ENCODE measurements around the gene SH3RF3.
"Not testable (repeated sequence)": the region's sequence is repeated elsewhere in the genome, so short reads cannot be mapped to it uniquely, and the experiment has no call there.

The SH3RF3 gene

DNA sequence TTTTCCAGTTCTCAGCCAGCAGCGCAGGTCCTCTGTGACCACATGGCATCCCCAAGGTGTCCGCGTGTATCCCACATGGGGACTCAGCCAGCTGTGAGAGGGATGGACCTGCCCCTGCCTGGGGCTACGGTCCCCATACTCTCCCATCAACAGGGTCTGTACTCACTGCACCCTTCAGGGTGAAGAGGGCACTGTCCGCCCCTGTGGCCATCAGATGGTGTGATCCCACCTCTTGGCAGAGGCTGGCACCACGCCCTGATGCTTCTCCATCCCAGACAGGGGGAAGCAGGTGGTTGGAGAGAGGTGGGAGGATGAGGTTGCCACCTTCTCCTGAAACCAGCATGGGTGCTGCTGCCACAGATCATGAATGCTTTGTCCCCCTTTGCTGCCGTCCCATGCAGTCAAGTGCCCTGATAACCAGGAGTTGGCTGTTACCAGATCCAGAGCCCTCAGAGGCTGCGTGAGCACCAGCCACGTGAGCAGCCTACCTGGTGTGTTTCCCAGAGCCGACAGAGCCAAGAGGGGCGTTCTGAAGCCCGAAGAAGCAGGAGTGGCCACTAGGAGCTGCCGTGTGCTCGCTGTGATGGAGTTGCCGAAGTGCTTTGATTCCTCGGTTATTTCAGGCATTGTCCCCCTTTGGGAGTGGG is 93.9 kb downstream of the SH3RF3 start:
- no peak for DNase-seq

DNA sequence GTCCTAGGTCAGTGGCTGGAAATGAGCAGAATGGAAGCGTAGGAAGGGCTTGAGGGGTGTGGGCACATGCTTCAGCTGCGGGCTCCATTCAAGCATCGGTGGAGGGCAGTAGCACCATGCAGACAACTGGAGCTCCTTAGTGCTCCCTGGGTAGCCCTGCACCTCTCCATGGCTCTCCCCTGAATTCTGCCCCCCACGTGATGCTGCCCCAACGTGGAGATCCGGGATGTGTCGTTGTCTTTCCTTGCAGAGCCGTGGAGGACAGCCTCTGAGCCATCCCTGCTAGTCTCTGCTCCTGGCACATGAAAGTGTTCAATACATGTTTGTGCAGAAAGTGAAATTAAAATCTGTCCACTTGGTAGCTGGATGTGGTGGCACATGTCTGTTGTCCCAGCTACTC is 94.5 kb downstream of the SH3RF3 start:
- no peak for DNase-seq

DNA sequence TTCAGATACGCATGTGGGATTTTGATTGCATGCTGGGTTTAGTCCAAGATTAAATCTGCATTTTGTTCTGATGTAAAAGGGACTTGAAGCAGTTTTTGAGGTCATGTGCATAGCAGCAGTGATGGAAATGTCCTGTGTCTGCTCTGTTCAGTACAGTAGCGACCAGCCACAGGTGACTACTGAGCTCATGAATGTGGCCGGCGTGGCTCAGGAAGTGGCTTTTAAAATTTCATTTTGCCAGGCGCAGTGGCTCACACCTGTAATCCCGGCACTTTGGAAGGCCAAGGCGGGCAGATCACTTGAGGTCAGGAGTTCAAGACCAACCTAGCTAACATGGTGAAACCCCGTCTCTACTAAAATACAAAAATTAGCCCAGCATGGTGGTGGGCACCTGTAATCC is 95.3 kb downstream of the SH3RF3 start:
- DNase-seq: not testable (repeated sequence)

DNA sequence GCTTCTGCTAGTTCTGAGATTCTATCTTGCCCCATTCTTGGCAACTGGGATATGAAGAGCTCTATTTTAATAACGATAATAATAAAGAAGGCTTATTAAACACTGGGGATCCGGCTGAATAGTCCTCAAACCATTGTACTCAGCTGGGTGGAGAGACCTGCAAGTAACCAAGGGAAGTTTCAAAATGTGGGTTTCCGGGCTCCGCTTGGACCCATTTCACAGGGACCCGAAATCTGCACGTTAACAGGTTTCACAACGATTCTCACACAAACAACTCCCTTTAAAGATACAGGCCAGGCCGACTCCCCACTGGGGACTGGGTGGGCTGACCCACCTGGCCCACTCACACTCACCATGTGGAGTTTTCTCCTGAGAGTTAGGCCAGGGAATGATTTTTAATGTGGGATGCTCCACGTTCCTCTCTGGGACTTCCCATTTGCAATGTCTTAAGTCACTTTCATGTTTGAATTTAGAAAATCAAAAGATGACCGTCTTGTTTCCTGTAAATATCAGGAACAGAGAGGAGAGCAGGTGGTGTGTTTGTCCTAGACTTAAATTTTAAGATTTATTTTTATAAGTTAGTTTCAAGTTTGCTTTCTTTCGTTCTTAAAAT is 96.3 kb downstream of the SH3RF3 start:
- no peak for DNase-seq

DNA sequence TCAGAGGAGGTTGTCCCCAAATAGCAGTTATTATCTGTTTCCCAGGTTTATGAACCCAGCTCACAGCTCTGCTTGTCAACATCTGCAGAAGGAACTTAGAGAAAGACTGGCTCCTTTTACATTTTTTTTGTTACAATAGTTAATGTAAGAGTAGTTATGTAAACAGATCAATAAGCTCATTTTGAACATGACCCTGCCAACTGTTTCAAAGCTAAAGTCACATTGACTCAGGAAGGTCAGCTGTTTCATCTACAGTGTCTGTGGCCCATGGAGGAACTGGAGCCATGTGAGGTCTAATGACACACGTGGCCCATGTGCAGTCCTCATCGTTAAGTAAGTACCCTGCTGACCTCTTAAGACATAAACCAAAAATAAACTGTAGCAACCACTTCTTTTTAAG is 97.1 kb downstream of the SH3RF3 start:
- DNase-seq: no peak

DNA sequence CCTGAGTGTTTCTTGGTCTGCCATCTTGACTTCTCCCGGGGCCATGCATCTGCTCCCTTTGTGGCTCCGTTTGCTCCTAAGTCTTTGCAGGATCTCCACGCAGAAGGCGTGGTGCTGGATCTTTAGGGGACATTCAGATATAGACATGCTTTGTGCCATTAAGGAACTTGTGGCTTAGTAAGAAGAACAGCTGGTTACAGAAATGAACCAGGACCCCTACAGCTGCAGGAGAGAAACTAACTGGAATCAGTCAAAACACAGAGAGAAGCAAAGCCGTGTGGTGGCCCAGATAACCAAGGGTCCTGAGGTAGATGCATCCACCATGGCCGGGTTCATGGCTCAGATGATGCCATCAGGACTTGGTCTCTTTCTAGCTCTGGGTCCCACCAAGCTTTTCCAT is 97.6 kb downstream of the SH3RF3 start:
- DNase-seq: no peak

DNA sequence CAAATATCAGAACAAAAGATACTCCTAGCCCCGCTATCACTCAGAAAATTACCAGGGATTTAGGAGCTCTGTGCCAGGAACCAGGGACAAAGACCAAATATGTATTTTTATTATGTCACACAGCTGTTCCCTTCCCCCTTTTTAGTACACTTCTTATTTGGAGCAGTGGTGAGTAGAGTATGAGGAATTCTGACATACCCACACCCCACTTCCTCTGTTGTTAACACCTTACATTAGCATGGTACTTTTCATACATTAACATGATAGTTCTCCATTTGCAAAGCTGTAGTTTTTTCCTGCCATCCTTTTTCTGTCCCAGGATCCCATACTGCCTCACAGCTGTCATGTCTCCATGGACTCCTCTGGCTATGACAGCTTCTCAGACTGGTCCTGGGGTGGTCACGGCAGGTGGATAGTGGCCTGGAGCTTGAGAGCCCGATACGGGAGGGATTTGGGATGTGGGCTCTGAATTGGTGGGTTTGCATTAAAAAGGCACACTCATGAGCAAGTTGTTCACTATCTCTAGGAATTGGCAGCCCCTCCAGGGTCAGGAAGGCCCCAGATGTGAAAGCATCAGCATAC is 100.2 kb downstream of the SH3RF3 start:
- no peak for DNase-seq

DNA sequence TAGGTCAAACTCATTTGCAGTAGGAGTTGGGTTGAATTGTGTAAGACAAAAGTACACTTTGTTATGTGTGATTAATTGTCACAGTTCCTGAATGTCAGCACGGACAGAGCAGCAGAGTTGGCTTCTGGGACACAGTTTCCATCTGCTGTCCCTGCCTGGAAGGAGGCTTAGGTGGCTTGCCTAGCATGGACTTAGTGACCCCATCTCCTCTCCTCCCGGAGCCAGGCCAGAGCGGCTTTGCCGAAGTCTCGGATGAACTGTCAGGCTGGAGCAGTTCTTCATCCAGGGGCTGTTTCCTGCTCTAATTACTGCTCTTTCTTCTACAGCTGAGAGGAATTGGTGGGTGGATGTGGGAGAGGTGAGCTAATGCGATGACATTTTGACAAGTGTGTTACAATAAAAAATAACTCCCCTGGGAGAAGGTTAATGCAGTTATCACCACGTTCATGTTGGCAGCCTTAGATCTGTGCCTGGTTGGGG is 102.0 kb downstream of the SH3RF3 start:
- no peak for DNase-seq

DNA sequence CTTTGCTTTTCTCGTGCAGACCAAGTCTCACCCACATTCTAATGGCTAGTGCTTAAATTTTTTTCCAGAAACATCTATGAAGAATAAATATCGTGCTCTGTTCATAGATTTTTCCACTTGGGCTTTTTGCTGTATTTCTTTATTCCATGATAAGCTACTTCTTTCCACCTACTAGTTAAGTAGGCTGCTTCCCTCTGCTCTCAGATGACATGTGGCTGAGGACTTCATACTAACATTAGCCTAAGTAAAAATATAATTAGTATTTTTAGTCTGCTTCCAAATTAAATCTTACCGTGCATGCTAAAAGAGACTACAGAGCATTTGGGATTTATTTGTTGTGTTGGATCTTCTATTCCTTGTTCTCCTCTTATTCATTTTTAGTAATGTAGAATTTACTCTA is 102.4 kb downstream of the SH3RF3 start:
- DNase-seq: no peak

DNA sequence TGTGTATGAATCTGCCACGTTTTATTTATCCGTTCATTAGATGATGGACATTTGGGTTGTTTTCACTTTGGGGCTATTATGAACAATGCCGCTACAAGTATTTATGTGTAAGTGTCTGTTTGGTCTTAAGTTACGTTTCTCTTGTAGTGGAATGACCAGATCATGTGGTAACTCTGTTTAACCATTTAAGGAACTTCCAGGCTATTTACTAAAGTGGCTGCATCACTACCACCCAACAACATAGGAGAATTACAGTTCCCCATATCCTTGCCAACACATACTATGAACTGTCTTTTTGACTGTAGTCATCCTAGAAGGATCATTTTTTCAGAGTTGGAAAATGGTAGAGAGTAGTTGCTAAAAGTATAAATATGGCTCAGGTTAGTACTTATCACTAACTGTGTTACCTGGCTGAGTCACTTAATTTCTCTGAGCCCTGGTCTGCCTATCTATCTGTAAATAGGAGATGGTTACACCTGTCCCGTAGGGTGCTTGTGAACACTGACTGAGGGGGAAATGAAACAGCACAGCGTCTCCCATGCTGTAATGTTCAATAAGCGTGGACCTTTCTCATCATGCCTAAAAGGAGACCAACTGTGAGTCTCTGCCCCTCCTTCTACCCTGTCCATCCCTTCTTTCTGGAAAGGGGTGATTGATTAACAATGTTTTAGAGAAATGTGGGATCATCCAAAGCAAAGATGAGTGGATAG is 103.1 kb downstream of the SH3RF3 start:
- no peak for DNase-seq

DNA sequence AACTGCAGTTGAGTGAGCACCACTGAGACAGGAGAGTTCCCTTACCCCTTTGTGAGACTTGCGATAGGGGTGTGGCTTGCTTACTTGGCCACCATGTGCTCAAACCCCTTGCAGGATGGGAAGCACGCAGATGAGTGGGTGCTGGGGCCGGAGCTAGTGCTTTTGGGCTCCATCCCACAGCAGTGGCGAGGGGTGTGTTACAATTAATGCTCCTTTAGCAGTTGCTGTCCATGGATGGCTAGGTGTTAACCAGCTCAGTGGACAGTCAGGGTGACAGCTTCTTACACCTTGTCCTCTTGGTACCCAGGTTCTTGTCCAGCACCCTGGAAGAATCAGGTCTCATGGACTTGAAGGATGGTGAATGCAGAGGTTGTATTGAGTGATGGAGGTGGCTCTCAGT is 103.9 kb downstream of the SH3RF3 start:
- DNase-seq: no peak

DNA sequence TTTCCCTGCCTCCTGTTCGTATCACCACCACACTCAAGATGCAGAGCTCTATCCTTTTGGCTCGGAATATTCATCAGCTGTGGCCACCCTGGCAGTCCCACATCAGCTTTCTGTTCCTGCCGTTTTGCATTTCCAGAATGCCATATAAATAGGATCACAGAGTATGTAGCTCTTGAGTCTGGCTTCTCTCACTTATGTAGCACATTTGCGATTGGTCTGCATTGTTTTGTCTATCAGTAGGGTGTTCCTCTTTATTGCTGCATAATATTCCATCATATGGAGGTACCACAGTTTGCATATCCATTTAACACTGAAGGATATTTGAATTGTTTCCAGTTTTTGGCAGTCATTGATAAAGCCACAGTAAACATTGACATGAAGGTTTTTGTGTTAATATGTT is 104.6 kb downstream of the SH3RF3 start:
- DNase-seq: no peak

DNA sequence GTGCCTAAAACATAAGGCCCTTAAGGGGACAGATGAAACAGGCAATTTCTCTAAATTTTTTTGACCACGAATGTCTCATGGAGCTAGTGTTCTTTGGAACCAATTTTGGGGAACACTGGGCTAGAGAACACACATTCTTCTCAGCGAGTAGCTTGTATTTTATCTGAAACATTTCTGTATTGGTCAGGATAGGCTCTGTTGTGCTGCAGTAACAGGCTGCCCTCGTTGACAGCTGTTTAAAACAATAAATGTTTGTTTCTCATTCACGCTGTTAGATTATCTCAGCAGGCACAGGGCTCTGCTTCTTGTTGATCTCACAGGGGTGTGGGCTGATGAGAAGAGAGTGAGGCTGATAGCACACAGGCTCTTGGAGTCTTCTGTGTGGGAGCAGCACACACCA is 105.3 kb downstream of the SH3RF3 start:
- DNase-seq: no peak

DNA sequence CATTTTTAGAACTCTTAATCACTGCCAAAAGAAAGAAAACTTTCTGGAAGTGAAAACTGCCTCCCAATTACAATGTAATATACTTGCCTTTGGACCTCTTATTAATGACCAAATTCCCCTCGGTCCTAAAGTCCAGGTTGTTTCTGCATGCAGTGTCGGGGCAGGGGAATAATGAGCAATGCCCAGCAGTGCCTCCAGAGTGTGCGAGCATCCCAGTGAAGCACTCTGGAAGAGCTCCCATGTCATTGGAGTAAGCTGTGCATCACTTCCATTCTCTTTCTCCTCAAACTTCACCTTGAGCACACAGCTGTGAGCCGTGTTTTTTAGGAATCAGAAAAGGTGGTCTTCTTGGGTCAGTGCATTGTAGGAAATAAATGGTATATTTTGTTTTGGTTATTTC is 107.1 kb downstream of the SH3RF3 start:
- no peak for DNase-seq

DNA sequence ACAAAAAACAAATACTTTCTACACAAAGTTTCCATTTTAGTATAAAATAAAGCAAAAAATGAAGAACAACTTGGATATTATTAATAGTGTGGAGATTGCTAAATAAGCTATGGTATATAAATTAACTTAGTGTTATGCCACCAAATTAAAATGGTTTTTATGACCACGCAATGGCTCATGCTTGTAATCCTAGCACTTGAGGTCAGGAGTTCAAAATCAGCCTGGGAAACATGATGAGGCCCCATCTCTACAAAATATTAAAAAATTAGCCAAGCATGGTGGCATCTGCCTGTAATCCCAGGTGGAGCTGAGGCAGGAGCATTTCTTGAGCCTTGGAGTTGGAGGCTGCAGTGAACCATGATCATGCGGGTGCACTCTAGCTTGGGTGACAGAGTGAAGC is 108.8 kb downstream of the SH3RF3 start:
- DNase-seq: no peak

DNA sequence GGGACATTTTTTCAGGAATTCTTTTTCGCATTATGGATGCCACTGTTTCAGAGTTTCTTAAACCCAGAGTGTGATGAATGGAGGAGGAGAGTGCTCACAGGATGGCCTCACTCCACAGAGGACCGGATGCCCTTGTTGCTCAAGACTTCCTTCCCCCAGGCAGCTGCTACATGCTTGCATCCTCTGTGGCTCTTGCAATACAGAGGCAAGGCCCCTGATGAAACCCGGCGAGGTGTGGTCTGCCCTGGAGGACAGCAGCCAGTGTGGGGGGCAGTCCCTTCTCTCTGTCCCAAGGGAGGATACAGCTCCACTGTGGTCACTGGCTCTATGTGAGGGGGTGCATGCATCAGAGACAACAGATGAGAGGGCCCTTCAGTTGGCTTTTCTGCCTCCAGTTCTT is 109.6 kb downstream of the SH3RF3 start:
- DNase-seq: no peak

DNA sequence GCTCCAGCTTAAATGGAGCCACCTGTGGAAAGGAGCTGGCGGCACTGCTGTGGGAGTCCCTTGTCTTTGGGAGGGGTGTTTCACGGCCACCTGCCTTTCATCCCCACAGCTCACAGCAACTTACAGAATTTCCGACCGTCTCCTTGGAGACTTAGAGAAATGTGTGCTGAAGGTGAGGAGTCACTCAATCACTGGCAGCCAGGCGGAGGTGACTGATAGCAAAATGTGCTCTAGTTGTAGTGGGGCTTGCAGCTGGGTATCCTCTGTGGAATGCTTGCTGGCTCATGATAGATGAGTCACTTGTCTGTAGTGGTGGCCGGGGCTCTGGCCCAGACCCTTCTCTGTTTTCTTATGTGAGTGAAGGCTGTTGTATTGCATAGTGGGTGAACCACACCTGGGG is 110.7 kb downstream of the SH3RF3 start:
- no peak for DNase-seq

DNA sequence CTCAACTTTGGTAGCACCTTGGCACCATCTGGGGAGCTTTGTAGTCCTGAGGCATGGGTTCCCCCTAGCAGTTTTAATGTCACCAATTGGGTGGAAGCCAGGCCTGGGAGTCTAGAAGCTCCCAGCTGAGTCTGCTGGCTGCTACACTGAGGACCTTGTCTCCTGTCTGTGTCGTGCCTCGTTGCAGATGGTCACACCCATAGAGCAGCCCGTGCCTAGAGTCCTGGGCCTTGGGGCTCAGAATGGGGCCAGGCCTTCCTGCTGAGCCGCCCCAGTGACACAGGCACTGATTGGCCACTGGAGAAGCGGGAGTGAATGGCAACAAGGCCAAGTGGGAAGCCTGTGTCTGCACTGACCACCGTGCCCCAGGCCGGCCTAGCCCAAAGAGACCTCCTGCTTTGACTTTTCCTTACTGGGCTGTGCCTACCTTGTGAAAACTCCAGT is 113.2 kb downstream of the SH3RF3 start:
- DNase-seq: no peak

DNA sequence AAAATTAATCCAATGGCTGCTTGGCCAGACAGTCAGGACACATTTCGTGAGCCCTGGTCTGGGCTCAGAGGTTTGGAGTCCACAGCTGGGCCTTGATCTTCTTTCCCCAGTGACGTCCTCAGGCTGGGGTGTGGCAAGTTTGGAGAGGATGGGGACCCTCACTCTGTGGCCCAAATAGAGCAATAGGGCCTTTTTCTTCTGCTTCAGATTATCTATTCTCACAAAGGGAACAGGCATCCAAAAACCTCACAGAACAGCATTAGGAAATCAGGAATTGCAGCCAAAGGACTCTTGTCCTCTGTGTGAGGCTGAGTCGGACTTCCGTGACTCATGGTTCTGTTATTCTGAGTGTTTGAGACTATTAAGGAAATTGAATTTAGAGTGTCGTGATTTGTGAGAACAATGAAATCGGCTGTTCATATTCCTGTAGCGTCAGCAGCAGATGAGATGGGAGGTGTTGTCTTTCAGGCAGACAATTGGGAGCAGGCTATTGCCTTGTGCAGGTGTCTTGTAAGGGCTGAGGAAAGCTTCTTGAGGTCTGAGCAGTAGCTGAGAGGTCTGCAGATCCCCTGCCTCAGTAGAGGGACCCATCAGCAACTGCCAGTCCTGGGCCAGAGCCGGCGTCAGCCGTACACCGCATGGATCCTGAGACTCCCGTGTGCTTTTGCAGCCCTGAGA is 113.8 kb downstream of the SH3RF3 start:
- no peak for DNase-seq

DNA sequence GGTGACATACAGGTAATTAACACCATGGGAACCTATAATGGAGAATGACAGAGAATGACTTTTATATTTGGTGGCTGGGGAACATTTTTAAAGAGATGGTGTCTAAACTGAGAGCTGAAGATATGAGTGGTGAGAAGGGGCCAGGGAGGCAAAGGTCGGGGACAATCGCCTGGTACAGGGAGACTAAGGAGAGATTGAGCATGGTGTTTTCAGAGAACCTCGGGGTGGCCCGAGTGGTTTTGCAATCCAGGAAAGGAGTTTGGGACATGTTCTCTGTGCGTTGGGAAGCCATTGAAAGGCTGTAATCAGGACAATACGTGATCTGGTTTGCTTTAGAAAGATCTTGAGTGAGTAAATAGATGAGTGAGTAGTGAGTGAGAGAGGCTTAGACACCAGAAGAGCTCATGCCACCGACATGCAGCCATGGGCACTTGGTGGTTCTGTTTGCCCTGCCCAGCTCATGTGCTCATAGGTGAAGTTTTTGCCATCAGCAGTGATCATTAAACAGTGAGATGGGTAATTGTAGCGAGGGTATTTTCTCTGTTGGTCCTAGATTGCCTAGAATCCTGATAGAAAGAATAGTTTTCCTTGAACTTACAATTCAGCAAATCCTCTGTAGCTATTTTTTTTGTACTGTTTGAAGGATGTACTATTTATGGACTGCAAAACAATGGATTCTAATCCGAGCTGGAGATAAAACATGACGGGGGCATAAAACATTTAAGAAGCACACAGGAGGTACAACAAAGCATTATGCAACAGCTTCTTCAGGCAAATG is 114.7 kb downstream of the SH3RF3 start:
- no peak for DNase-seq

DNA sequence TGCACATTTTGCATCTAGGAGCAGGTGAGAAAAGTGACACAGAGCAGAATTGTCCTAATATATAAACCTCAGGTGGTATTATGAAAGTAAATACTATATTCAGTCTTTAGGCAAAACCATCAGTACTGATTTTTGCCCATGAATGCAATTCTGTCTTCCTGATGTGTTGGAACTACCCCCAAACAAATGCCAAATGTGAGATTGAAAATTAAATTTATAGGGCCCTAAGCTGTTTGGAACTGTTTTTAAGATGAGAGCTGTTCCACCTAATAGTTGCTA is 115.2 kb downstream of the SH3RF3 start:
- DNase-seq: no peak

DNA sequence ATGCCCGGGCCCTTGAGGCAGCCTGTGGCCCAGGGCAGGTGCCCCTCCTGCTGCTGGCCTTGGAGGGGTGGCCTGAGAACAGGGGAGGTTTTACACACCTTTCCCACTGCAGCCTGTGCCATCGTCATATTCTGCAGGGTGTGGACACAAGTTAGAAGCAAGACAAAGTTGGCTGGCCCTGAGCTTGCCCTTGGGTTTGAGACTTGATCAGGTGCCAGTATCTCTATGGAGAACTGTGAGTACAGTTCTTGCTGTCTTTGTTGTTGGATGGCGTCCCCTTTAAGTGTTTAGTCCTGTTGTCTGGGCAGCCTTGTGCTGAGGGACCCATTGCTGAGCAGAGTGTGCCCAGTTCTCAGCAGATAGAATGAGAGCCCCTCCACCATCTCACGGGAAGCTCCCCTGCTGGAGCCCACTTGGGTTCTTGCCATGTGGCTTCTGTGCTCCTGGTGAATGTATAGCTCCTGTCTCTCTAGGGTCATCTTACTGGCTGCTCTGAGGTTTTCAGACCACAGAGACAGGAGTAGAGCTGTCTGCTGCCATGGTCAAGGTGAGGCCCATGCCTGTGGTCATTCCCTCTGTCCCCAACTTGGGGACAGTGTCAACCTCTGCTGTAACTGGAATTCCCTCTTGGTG is 115.9 kb downstream of the SH3RF3 start:
- DNase-seq: no peak
